NCI-H146 treated with DMSO at 0.1 percent for 48 hours (cell line): ENCODE data around the gene COX8A.
"Not testable (repeated sequence)": the region's sequence is repeated elsewhere in the genome, so short reads cannot be mapped to it uniquely, and the experiment has no call there.

Experiments used
- DNase-seq: peaks from one replicate; lab custom pipeline; 2025; ENCODE audit not compliant: unreplicated experiment; lab: John Stamatoyannopoulos, UW

The COX8A gene

GRCh38 chr11:63974259-63975143 is at the start of gene COX8A:
COX8A (plus strand) TSS chr11:63974620; CDS start chr11:63974681, 61 bp downstream.
- DNase-seq = peak; percentile 98

GRCh38 chr11:63929616-63930015 is 44.8 kb upstream of the COX8A start:
- DNase-seq = no peak

GRCh38 chr11:63931045-63931444 is 43.4 kb upstream of the COX8A start:
- DNase-seq = no peak

GRCh38 chr11:63931876-63932275 is 42.5 kb upstream of the COX8A start:
- no peak for DNase-seq

- no peak for DNase-seq
These were observed 41.0 kb upstream of the COX8A start for GRCh38 chr11:63933459-63933858.

- no peak for DNase-seq
These were observed 36.5 kb upstream of the COX8A start for GRCh38 chr11:63937713-63938478.

- peak; percentile 92 for DNase-seq
These were observed 35.7 kb upstream of the COX8A start, which contains the start of gene NAA40 for GRCh38 chr11:63938479-63939396. NAA40 (plus strand) TSS chr11:63939002; CDS start chr11:63939097, 95 bp downstream.

- DNase-seq = peak; percentile 13
These were observed 35.0 kb upstream of the COX8A start for GRCh38 chr11:63939397-63939891.

- no peak for DNase-seq
These were observed 33.6 kb upstream of the COX8A start for GRCh38 chr11:63940786-63941185.

GRCh38 chr11:63941901-63942300 is 32.5 kb upstream of the COX8A start:
- DNase-seq = no peak

GRCh38 chr11:63942803-63943202 is 31.6 kb upstream of the COX8A start:
- no peak for DNase-seq

- DNase-seq = no peak
These were observed 29.4 kb upstream of the COX8A start for GRCh38 chr11:63944987-63945386.

GRCh38 chr11:63945477-63946163 is 28.8 kb upstream of the COX8A start:
- DNase-seq = peak; percentile 41

- no peak for DNase-seq
These were observed 22.5 kb upstream of the COX8A start for GRCh38 chr11:63951779-63952536.

- no peak for DNase-seq
These were observed 21.9 kb upstream of the COX8A start for GRCh38 chr11:63952570-63952969.

GRCh38 chr11:63958008-63958407 is 16.4 kb upstream of the COX8A start:
- DNase-seq = no peak

GRCh38 chr11:63961608-63962412 is 12.6 kb upstream of the COX8A start:
- peak; percentile 27 for DNase-seq

- DNase-seq = not testable (repeated sequence)
These were observed 10.5 kb upstream of the COX8A start for GRCh38 chr11:63963895-63964294.

GRCh38 chr11:63966444-63966843 is 8.0 kb upstream of the COX8A start:
- DNase-seq = no peak
